Osteoblast (primary cell): ENCODE measurements around the gene ASRGL1. TPM values are rescaled to one million over a fixed set of nuclear protein-coding genes. Genes with fewer than 3 reads are reported as not detected.

Source experiments
- DNase-seq: peaks from one replicate; pipeline ENCODE4 v3.0.0; 2011; ENCODE audit warnings: low spot score, mixed read lengths; ENCODE audit not compliant: insufficient read length; ENCODE audit errors: missing footprints
- H2AFZ ChIP-seq: 2 replicates; pipeline ENCODE4 v1.6.0; 2011; ENCODE audit warnings: mild to moderate bottlenecking, low read length
- H3K27ac ChIP-seq: 2 replicates; pipeline ENCODE4 v1.5.1; 2011; ENCODE audit warnings: mild to moderate bottlenecking, low read depth, low read length, moderate library complexity
- H3K27me3 ChIP-seq: 2 replicates; pipeline ENCODE4 v1.6.0; 2012; ENCODE audit warnings: mild to moderate bottlenecking, control low read depth, inconsistent platforms, low read length, moderate library complexity; ENCODE audit not compliant: insufficient read depth
- H3K36me3 ChIP-seq: 2 replicates; pipeline ENCODE4 v1.5.1; 2011; ENCODE audit warnings: mild to moderate bottlenecking, low read length, control low read depth, moderate library complexity; ENCODE audit not compliant: insufficient read depth
- H3K4me1 ChIP-seq: 2 replicates; pipeline ENCODE4 v1.5.1; 2011; ENCODE audit warnings: mild to moderate bottlenecking, low read length, control low read depth, moderate library complexity; ENCODE audit not compliant: insufficient read depth
- H3K4me2 ChIP-seq: 2 replicates; pipeline ENCODE4 v1.6.0; 2011; ENCODE audit warnings: mild to moderate bottlenecking, low read length; ENCODE audit not compliant: insufficient read depth
- H3K4me3 ChIP-seq: fragments of 200-600 bp; sonication (generic); 3 replicates; pipeline ENCODE4 v1.5.1; 2012; ENCODE audit warnings: mild to moderate bottlenecking, low read length, inconsistent platforms; ENCODE audit not compliant: insufficient read depth
- H3K79me2 ChIP-seq: 2 replicates; pipeline ENCODE4 v1.6.0; 2012; ENCODE audit warnings: mild to moderate bottlenecking, low read length, control low read depth, inconsistent platforms; ENCODE audit not compliant: insufficient read depth
- H3K9me3 ChIP-seq: 2 replicates; pipeline ENCODE4 v1.5.1; 2011; ENCODE audit warnings: low read depth, low read length, control low read depth
- H4K20me1 ChIP-seq: 2 replicates; pipeline ENCODE4 v1.6.0; 2012; ENCODE audit warnings: mild to moderate bottlenecking, low read length, control low read depth; ENCODE audit not compliant: insufficient read depth
- CTCF ChIP-seq: IDR thresholded peaks from 2 replicates; pipeline ENCODE4 v1.5.1; 2011; ENCODE audit warnings: mild to moderate bottlenecking, low read depth, low read length, moderate library complexity; ENCODE audit errors: extremely low read depth
- total RNA-seq: library from RNA; depleted of rRNA; stranded (reverse); fragments of >200 nt; gene quantifications from 2 replicates; pipeline ENCODE4 v1.2.3, GENCODE V29; 2012

Gene ASRGL1
- total RNA-seq, 1 donor, result 0.36 TPM

DNA sequence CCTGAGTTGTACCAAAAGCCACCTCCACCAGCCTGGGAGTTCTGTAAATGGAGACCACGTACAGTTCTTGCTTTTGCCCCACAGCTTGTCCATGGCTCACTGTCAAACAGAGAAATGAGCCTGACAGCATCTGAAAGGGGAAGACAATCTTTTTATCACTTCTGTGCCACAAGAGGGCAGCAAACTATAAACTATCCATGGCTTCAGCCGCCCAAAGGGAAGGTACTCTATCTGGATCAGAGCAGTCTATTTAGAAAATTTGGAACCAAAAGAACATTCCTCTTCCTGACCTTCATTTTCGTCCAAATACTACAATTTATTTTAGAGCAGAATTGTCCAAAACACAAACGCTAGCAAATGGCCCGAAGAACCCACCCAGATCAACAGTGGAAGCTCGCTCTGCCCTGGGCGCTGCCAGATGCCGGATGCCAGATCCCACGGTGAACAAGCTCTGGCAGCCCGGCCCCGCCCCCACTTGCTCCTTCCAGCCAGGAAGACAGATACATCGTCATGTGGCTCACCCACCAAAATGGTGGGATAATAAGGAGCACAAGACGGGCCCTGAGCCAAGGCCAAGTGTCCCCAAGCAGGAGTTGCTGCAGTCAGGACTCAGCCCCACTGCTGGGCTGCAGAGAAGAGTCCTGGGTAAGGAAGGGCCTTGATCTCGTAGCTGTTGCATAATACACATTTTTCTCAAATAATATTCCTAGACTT, 57.7 kb downstream of the ASRGL1 start:
- Histone ChIP-seq H3K79me2 (no peaks in the 10 kb centered on the region), H3K27ac (peak overlapping the region; percentile 27), H3K4me3 (peak overlapping the region; percentile 70), H4K20me1 (no peaks in the 10 kb centered on the region), H2AFZ (peak overlapping the region; percentile 96), H3K9me3 (no peaks in the 10 kb centered on the region), H3K27me3 (peaks cover 5% of the 10 kb centered on the region), H3K4me1 (peaks cover 21% of the 10 kb centered on the region), H3K36me3 (no peaks in the 10 kb centered on the region), H3K4me2 (peak overlapping the region; percentile 92)
- peak; percentile 76 for TF ChIP-seq CTCF
- peak; percentile 95 for DNase-seq

GRCh38 chr11:62395885-62396551, 58.8 kb downstream of the ASRGL1 start:
- DNase-seq, result no peak
- no peaks in the 10 kb centered on the region for H3K9me3 ChIP-seq
- H3K27ac ChIP-seq, result no peak overlapping the region
- no peak overlapping the region for H3K4me2 ChIP-seq
- H3K36me3 ChIP-seq, result no peaks in the 10 kb centered on the region
- H3K4me3 ChIP-seq, result no peak overlapping the region
- H3K79me2 ChIP-seq, result no peaks in the 10 kb centered on the region
- no peaks in the 10 kb centered on the region for H4K20me1 ChIP-seq
- H2AFZ ChIP-seq, result no peak overlapping the region
- peaks cover 3% of the 10 kb centered on the region for H3K27me3 ChIP-seq
- peaks cover 32% of the 10 kb centered on the region for H3K4me1 ChIP-seq
- no peak for TF ChIP-seq CTCF

- H4K20me1 ChIP-seq, result no peaks in the 10 kb centered on the region
- H3K4me3 ChIP-seq, result no peak overlapping the region
- TF ChIP-seq CTCF, result no peak
- no peaks in the 10 kb centered on the region for H3K9me3 ChIP-seq
- H3K4me1 ChIP-seq, result peaks cover 35% of the 10 kb centered on the region
- no peaks in the 10 kb centered on the region for H3K79me2 ChIP-seq
- H3K36me3 ChIP-seq, result no peaks in the 10 kb centered on the region
- peak overlapping the region; percentile 32 for H3K4me2 ChIP-seq
- DNase-seq, result peak; percentile 82
- no peak overlapping the region for H3K27ac ChIP-seq
- H3K27me3 ChIP-seq, result no peaks in the 10 kb centered on the region
- no peak overlapping the region for H2AFZ ChIP-seq
Observed at GRCh38 chr11:62398011-62398994, 61.1 kb downstream of the ASRGL1 start.
